Neural cell (in vitro differentiated cells): ENCODE results near the gene STUB1. TPM values are rescaled to one million over a fixed set of nuclear protein-coding genes. Genes with fewer than 3 reads are reported as not detected.

Experiments used
- H2AFZ ChIP-seq: fragments of 200-600, 300-800 bp; sonication (generic), shearing (Covaris generic); 2 replicates; pipeline ENCODE4 v1.6.0; 2014; ENCODE audit warnings: low read depth, mild to moderate bottlenecking, antibody characterized with exemption, low read length, moderate library complexity
- H3F3A ChIP-seq: fragments of 200-600 bp; shearing (Covaris generic); 2 replicates; pipeline ENCODE4 v1.6.1; 2016; ENCODE audit warnings: mild to moderate bottlenecking, moderate library complexity, mixed read lengths, antibody characterized with exemption, low read length; ENCODE audit not compliant: insufficient read depth, poor library complexity, severe bottlenecking
- H3K27ac ChIP-seq: fragments of 200-600, 300-800 bp; sonication (generic), shearing (Covaris generic); 2 replicates; pipeline ENCODE4 v1.5.1; 2014; ENCODE audit warnings: mild to moderate bottlenecking, low read length, moderate library complexity
- H3K27me3 ChIP-seq: fragments of 300-800, 200-600 bp; sonication (generic), shearing (Covaris generic); 2 replicates; pipeline ENCODE4 v1.6.0; 2014; ENCODE audit warnings: mild to moderate bottlenecking, low read depth, low read length, moderate library complexity; ENCODE audit not compliant: insufficient read depth
- H3K36me3 ChIP-seq: fragments of 300-800, 200-600 bp; sonication (generic), shearing (Covaris generic); 2 replicates; pipeline ENCODE4 v1.5.1; 2014; ENCODE audit warnings: mild to moderate bottlenecking, antibody characterized with exemption, low read length, moderate library complexity; ENCODE audit not compliant: insufficient read depth
- H3K4me2 ChIP-seq: fragments of 300-800, 200-600 bp; sonication (generic), shearing (Covaris generic); 2 replicates; pipeline ENCODE4 v1.6.0; 2014; ENCODE audit warnings: mild to moderate bottlenecking, low read length
- H3K4me3 ChIP-seq: fragments of 300-800, 200-600 bp; sonication (generic), shearing (Covaris generic); 2 replicates; pipeline ENCODE4 v1.5.1; 2014; ENCODE audit warnings: mild to moderate bottlenecking, low read length, moderate library complexity
- H3K79me2 ChIP-seq: fragments of 200-600 bp; shearing (Covaris generic); replicated peaks from 2 replicates; pipeline ENCODE4 v1.6.0; 2014; ENCODE audit warnings: mild to moderate bottlenecking, low read length, moderate library complexity; ENCODE audit not compliant: insufficient read depth
- H3K9ac ChIP-seq: fragments of 300-800, 200-600 bp; sonication (generic), shearing (Covaris generic); 2 replicates; pipeline ENCODE4 v1.6.1; 2016; ENCODE audit warnings: mild to moderate bottlenecking, low read length, mixed read lengths
- H3K9me2 ChIP-seq: fragments of 200-600 bp; shearing (Covaris generic); 2 replicates; pipeline ENCODE4 v1.6.1; 2016; ENCODE audit warnings: mild to moderate bottlenecking, low read length, mixed read lengths; ENCODE audit not compliant: insufficient read depth
- H3K9me3 ChIP-seq: fragments of 200-600, 300-800 bp; sonication (generic), shearing (Covaris generic); 2 replicates; pipeline ENCODE4 v1.6.1; 2016; ENCODE audit warnings: mild to moderate bottlenecking, mixed run types, low read length, moderate library complexity, mixed read lengths
- H4K20me1 ChIP-seq: fragments of 200-600 bp; shearing (Covaris generic); 2 replicates; pipeline ENCODE4 v1.6.1; 2016; ENCODE audit warnings: mild to moderate bottlenecking, mixed run types; ENCODE audit not compliant: insufficient read depth
- CTCF ChIP-seq: fragments of 450-650 bp; IDR thresholded peaks from 2 replicates; pipeline ENCODE4 v1.5.1; 2014; ENCODE audit warnings: antibody characterized with exemption, mild to moderate bottlenecking, moderate library complexity; ENCODE audit not compliant: poor library complexity, severe bottlenecking
- EP300 ChIP-seq: fragments of 450-650 bp; conservative IDR thresholded peaks from 2 replicates; pipeline ENCODE4 v1.6.1; 2014; ENCODE audit warnings: antibody characterized with exemption, mild to moderate bottlenecking, moderate library complexity; ENCODE audit not compliant: poor library complexity, severe bottlenecking
- EZH2 ChIP-seq: fragments of 200-600, 300-800 bp; shearing (Covaris generic), sonication (generic); IDR thresholded peaks from 2 replicates; pipeline ENCODE4 v1.6.1; 2014; ENCODE audit warnings: antibody characterized with exemption, low read length, borderline replicate concordance, mild to moderate bottlenecking; ENCODE audit not compliant: insufficient read depth, poor library complexity, severe bottlenecking
- MXI1 ChIP-seq: fragments of 450-650 bp; conservative IDR thresholded peaks from 2 replicates; pipeline ENCODE4 v1.6.1; 2014; ENCODE audit warnings: antibody characterized with exemption, mild to moderate bottlenecking; ENCODE audit not compliant: poor library complexity, severe bottlenecking
- POLR2AphosphoS5 ChIP-seq: IDR thresholded peaks from 2 replicates; pipeline ENCODE4 v1.6.1; 2012
- RAD21 ChIP-seq: fragments of 450-650 bp; conservative IDR thresholded peaks from 2 replicates; pipeline ENCODE4 v1.6.1; 2014; ENCODE audit warnings: antibody characterized with exemption, mild to moderate bottlenecking, moderate library complexity
- SMC3 ChIP-seq: fragments of 450-650 bp; conservative IDR thresholded peaks from 2 replicates; pipeline ENCODE4 v1.6.1; 2014; ENCODE audit warnings: antibody characterized with exemption, mild to moderate bottlenecking, moderate library complexity; ENCODE audit not compliant: poor library complexity
- TAF1 ChIP-seq: IDR thresholded peaks from 2 replicates; pipeline ENCODE4 v1.6.1; 2012; ENCODE audit warnings: low read depth
- polyA plus RNA-seq: library from polyadenylated mRNA; depleted of rRNA; stranded (reverse); fragments of >200 nt; gene quantifications from 2 replicates; pipeline ENCODE4 v1.2.3, GENCODE V29; 2014
- TF ChIP-seq, protein P1 (sequence below): IDR thresholded peaks from 2 replicates; pipeline ENCODE4 v1.6.1; 2012; ENCODE audit warnings: borderline replicate concordance

The STUB1 gene
- polyA plus RNA-seq, 1 donor from 2014 or later: 120 TPM

DNA sequence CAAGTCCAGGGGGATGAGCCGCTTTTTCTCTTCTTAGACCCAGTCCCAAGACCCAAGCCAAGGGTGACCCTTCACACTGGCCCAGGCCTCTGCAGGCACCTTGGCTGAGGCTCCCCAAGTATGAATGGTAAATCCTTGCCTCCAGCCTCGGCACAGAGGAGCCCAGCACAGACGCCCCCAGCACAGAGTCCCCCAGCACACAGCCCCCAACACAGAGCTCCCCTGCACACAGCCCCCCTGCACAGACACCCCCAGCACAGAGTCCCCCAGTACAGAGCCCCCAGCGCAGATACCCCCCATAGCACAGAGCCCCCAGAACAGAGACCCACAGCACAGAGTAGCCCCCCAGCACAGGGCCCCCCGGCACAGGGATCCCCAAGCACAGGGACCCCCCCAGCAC lies 39.6 kb upstream of the STUB1 start:
- no peak for TF ChIP-seq EP300
- TF ChIP-seq, protein P1, sequence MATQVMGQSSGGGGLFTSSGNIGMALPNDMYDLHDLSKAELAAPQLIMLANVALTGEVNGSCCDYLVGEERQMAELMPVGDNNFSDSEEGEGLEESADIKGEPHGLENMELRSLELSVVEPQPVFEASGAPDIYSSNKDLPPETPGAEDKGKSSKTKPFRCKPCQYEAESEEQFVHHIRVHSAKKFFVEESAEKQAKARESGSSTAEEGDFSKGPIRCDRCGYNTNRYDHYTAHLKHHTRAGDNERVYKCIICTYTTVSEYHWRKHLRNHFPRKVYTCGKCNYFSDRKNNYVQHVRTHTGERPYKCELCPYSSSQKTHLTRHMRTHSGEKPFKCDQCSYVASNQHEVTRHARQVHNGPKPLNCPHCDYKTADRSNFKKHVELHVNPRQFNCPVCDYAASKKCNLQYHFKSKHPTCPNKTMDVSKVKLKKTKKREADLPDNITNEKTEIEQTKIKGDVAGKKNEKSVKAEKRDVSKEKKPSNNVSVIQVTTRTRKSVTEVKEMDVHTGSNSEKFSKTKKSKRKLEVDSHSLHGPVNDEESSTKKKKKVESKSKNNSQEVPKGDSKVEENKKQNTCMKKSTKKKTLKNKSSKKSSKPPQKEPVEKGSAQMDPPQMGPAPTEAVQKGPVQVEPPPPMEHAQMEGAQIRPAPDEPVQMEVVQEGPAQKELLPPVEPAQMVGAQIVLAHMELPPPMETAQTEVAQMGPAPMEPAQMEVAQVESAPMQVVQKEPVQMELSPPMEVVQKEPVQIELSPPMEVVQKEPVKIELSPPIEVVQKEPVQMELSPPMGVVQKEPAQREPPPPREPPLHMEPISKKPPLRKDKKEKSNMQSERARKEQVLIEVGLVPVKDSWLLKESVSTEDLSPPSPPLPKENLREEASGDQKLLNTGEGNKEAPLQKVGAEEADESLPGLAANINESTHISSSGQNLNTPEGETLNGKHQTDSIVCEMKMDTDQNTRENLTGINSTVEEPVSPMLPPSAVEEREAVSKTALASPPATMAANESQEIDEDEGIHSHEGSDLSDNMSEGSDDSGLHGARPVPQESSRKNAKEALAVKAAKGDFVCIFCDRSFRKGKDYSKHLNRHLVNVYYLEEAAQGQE: no peak
- TF ChIP-seq POLR2AphosphoS5: no peak
- TF ChIP-seq TAF1: no peak
- TF ChIP-seq CTCF: no peak
- no peak for TF ChIP-seq MXI1
- TF ChIP-seq EZH2: no peak
- no peak for TF ChIP-seq SMC3
- TF ChIP-seq RAD21: no peak
- Histone ChIP-seq H3K9ac (peak overlapping the region; percentile 77), H3K27ac (no peak overlapping the region), H3K27me3 (no peaks in the 10 kb centered on the region), H2AFZ (no peak overlapping the region), H3K36me3 (no peaks in the 10 kb centered on the region), H3K4me2 (no peak overlapping the region), H3K79me2 (no peaks in the 10 kb centered on the region), H3F3A (no peaks in the 10 kb centered on the region), H3K9me2 (no peaks in the 10 kb centered on the region), H4K20me1 (no peaks in the 10 kb centered on the region), H3K9me3 (no peaks in the 10 kb centered on the region), H3K4me3 (peak overlapping the region; percentile 82)

GRCh38 chr16:641326-642188 lies 38.7 kb upstream of the STUB1 start, which contains the start of gene MCRIP2:
MCRIP2 (plus strand) TSS chr16:641828; CDS start chr16:641992, 164 bp downstream.
- Histone ChIP-seq H4K20me1 (no peaks in the 10 kb centered on the region), H3K4me3 (peak within 1 kb of the TSS; percentile 82), H3K36me3 (no peaks in the 10 kb centered on the region), H3K9me2 (no peaks in the 10 kb centered on the region), H3K79me2 (no peaks in the 10 kb centered on the region), H2AFZ (no peak within 1 kb of the TSS), H3K4me2 (peak within 1 kb of the TSS; percentile 70), H3F3A (no peaks in the 10 kb centered on the region), H3K9ac (peak within 1 kb of the TSS; percentile 77), H3K27ac (peak within 1 kb of the TSS; percentile 20), H3K27me3 (no peaks in the 10 kb centered on the region), H3K9me3 (no peaks in the 10 kb centered on the region)
- TF ChIP-seq TAF1 (no peak), POLR2AphosphoS5 (peak; percentile 71), EP300 (peak; percentile 23), RAD21 (no peak), CTCF (no peak), SMC3 (peak; percentile 16), MXI1 (peak; percentile 81)
- TF ChIP-seq, protein P1: peak; percentile 28
